Measurements from ENCODE around the gene POR.
"Not testable (repeated sequence)": the region's sequence is repeated elsewhere in the genome, so short reads cannot be mapped to it uniquely, and the experiment has no call there.

The POR gene

GRCh38 chr7:76029682-76030081 lies 114.7 kb downstream of the POR start:
- DNase-seq (ENCODE audit: low spot score): not testable (repeated sequence)

GRCh38 chr7:76031964-76032363 lies 117.0 kb downstream of the POR start:
- no peak for DNase-seq (ENCODE audit: low spot score)

Data from hematopoietic multipotent progenitor cell treated with erythropoietin and hydrocortisone succinate and interleukin-3 and kit ligand, for 17 days (in vitro differentiated cells).